Activated CD8-positive, alpha-beta T cell treated with anti-CD3 and anti-CD28 coated beads for 36 hours (primary cell): ENCODE results near the gene OR2V1. TPM values are rescaled to one million over a fixed set of nuclear protein-coding genes. Genes with fewer than 3 reads are reported as not detected.
"Not testable (repeated sequence)": the region's sequence is repeated elsewhere in the genome, so short reads cannot be mapped to it uniquely, and the experiment has no call there.

Source experiments
- ATAC-seq: fragments of 200-7000 bp; cut with Tn5 transposase; one replicate; pipeline ENCODE4 v1.10.0; 2021; ENCODE audit warnings: mild to moderate bottlenecking, moderate library complexity
- CTCF ChIA-PET: fragments of 350-600 bp; sonication (Branson Sonifier 250); formaldehyde crosslinking; loops from one replicate; lab custom pipeline; 2021; ENCODE audit warnings: antibody characterized with exemption; lab: Charles Lee
- POLR2A ChIA-PET: fragments of 350-600 bp; sonication (Branson Sonifier 250); formaldehyde crosslinking; loops from one replicate; lab custom pipeline; 2021; ENCODE audit warnings: antibody characterized with exemption; lab: Charles Lee
- DNase-seq: peaks from one replicate; pipeline ENCODE4 v3.0.0-alpha.2; 2020
- H3K27ac Mint-ChIP-seq: one replicate; pipeline ENCODE4 v1.8.0; 2021; ENCODE audit warnings: mild to moderate bottlenecking, mixed read lengths
- H3K27me3 Mint-ChIP-seq: one replicate; pipeline ENCODE4 v1.8.0; 2021; ENCODE audit warnings: mixed read lengths
- H3K36me3 Mint-ChIP-seq: one replicate; pipeline ENCODE4 v1.8.0; 2021; ENCODE audit warnings: low read depth, mixed read lengths
- H3K4me1 Mint-ChIP-seq: one replicate; pipeline ENCODE4 v1.8.0; 2021; ENCODE audit warnings: low read depth, mixed read lengths
- H3K4me3 Mint-ChIP-seq: one replicate; pipeline ENCODE4 v1.8.0; 2021; ENCODE audit warnings: mild to moderate bottlenecking, moderate library complexity, mixed read lengths
- H3K9me3 Mint-ChIP-seq: one replicate; pipeline ENCODE4 v1.8.0; 2021; ENCODE audit warnings: mixed read lengths
- intact Hi-C: fragments of 100-400 bp; cut with micrococcal nuclease; formaldehyde crosslinking; loops from one replicate; pipeline ENCODE4 v1.10.0; 2022
- total RNA-seq, 2 experiments: library from RNA; stranded (reverse); gene quantifications; one replicate each; pipeline ENCODE4 v1.2.3, GENCODE V29; 2021
- TF ChIP-seq, protein P1 (sequence below): fragments of 200-600 bp; IDR thresholded peaks from one replicate; pipeline ENCODE4 v1.8.0; 2022; ENCODE audit warnings: antibody characterized with exemption, mild to moderate bottlenecking

Gene OR2V1
- total RNA-seq, 2 experiments from 2014 or later = not detected

GRCh38 chr5:181114844-181115778 is 15.9 kb downstream of the OR2V1 start:
- TF ChIP-seq, protein P1, sequence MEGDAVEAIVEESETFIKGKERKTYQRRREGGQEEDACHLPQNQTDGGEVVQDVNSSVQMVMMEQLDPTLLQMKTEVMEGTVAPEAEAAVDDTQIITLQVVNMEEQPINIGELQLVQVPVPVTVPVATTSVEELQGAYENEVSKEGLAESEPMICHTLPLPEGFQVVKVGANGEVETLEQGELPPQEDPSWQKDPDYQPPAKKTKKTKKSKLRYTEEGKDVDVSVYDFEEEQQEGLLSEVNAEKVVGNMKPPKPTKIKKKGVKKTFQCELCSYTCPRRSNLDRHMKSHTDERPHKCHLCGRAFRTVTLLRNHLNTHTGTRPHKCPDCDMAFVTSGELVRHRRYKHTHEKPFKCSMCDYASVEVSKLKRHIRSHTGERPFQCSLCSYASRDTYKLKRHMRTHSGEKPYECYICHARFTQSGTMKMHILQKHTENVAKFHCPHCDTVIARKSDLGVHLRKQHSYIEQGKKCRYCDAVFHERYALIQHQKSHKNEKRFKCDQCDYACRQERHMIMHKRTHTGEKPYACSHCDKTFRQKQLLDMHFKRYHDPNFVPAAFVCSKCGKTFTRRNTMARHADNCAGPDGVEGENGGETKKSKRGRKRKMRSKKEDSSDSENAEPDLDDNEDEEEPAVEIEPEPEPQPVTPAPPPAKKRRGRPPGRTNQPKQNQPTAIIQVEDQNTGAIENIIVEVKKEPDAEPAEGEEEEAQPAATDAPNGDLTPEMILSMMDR = no peak
- Mint-ChIP-seq H3K27ac (no peak overlapping the region), H3K4me3 (no peak overlapping the region), H3K27me3 (peaks cover 63% of the 10 kb centered on the region), H3K36me3 (no peaks in the 10 kb centered on the region), H3K9me3 (no peaks in the 10 kb centered on the region), H3K4me1 (peaks cover 6% of the 10 kb centered on the region)
- DNase-seq (no peak), ATAC-seq (no peak)
- CTCF ChIA-PET = no interaction called here
- intact Hi-C loops = no loop called here
- POLR2A ChIA-PET = no interaction called here

- POLR2A ChIA-PET = no interaction called here
- Mint-ChIP-seq H3K9me3 (no peaks in the 10 kb centered on the region), H3K4me3 (no peak overlapping the region), H3K4me1 (peaks cover 6% of the 10 kb centered on the region), H3K36me3 (no peaks in the 10 kb centered on the region), H3K27me3 (peaks cover 64% of the 10 kb centered on the region), H3K27ac (no peak overlapping the region)
- intact Hi-C loops = no loop called here
- CTCF ChIA-PET = no interaction called here
- DNase-seq (no peak), ATAC-seq (no peak)
- TF ChIP-seq, protein P1 = no peak
These were observed 16.6 kb downstream of the OR2V1 start for GRCh38 chr5:181114284-181114843.

DNA sequence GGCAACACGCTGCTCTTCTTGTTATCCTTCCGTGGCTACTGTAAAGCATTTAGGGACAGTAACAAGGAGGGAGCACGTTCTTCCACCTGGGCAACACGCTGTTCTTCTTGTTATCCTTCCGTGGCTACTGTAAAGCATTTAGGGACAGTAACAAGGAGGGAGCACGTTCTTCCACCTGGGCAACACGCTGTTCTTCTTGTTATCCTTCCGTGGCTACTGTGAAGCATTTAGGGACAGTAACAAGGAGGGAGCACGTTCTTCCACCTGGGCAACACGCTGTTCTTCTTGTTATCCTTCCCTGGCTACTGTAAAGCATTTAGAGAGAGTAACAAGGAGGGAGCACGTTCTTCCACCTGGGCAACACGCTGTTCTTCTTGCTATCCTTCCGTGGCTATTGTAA is 17.4 kb downstream of the OR2V1 start:
- POLR2A ChIA-PET, ATAC-seq, H3K4me3 Mint-ChIP-seq, intact Hi-C loops, H3K4me1 Mint-ChIP-seq, CTCF ChIA-PET, H3K9me3 Mint-ChIP-seq, H3K27ac Mint-ChIP-seq, H3K36me3 Mint-ChIP-seq, DNase-seq: not testable (repeated sequence)
- peaks cover 65% of the 10 kb centered on the region for H3K27me3 Mint-ChIP-seq

GRCh38 chr5:181112476-181112875 is 18.5 kb downstream of the OR2V1 start:
- Mint-ChIP-seq H3K36me3 (no peaks in the 10 kb centered on the region), H3K9me3 (no peaks in the 10 kb centered on the region), H3K27me3 (peaks cover 63% of the 10 kb centered on the region), H3K4me1 (peaks cover 6% of the 10 kb centered on the region), H3K27ac (no peak overlapping the region), H3K4me3 (no peak overlapping the region)
- intact Hi-C loops = no loop called here
- TF ChIP-seq, protein P1 = no peak
- ATAC-seq = no peak
- POLR2A ChIA-PET = no interaction called here
- no peak for DNase-seq
- CTCF ChIA-PET = interaction anchor here (1.0 kb wide), 1 partner anchor 35 kb away, joined by 3 read pairs; no protein-coding TSS in a partner anchor

DNA sequence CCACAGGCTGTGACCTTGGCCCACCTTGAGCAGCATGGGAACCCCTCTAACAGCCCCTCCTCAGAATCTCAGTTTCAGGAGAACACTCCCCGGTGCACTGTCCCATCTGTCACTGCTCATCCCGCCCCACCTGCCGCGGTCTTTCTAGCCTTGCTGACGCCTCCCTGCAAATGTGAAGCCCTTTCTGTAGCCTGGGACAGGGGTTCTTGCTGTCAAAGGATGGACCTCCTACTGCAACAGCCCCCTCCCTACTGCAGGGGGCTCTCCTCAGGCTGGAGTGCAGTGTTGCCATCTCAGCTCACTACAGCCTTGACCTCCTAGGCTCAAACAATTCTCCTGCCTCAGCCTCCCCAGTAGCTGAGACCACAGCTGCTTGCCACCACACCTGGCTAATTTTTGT is 20.0 kb downstream of the OR2V1 start:
- Mint-ChIP-seq H3K4me1 (peaks cover 6% of the 10 kb centered on the region), H3K27ac (no peak overlapping the region), H3K9me3 (no peaks in the 10 kb centered on the region), H3K27me3 (peaks cover 59% of the 10 kb centered on the region), H3K36me3 (no peaks in the 10 kb centered on the region), H3K4me3 (no peak overlapping the region)
- ChIA-PET CTCF (no interaction called here), POLR2A (no interaction called here)
- TF ChIP-seq, protein P1 = no peak
- intact Hi-C loops = no loop called here
- ATAC-seq (no peak), DNase-seq (no peak)
